HL-60 (cell line): ENCODE measurements around the gene ATP8A1.

Experiments used
- DNase-seq, 2 experiments: peaks; one replicate each; pipeline ENCODE4 v3.0.0-alpha.2; 2010 to 2020; ENCODE audit warnings: low read depth in 1 of 2, low spot score in 1 of 2
- H3K27ac ChIP-seq: fragments of 250-450 bp; sonication (Bioruptor Pico); replicated peaks from 2 replicates; pipeline ENCODE4 v1.5.1; 2020; ENCODE audit warnings: mild to moderate bottlenecking, moderate library complexity
- H3K27me3 ChIP-seq: fragments of 250-450 bp; sonication (Bioruptor Pico); 2 replicates; pipeline ENCODE4 v1.5.1; 2021; ENCODE audit warnings: mild to moderate bottlenecking, moderate library complexity; ENCODE audit not compliant: insufficient read depth, poor library complexity, severe bottlenecking
- H3K4me3 ChIP-seq: replicated peaks from 2 replicates; pipeline ENCODE4 v1.5.1; 2011; ENCODE audit warnings: mild to moderate bottlenecking, control low read depth, low read length; ENCODE audit not compliant: insufficient read depth
- GABPA ChIP-seq: IDR thresholded peaks from 2 replicates; pipeline ENCODE4 v1.6.1; 2012; ENCODE audit warnings: low read depth
- POLR2AphosphoS5 ChIP-seq: IDR thresholded peaks from 2 replicates; pipeline ENCODE4 v1.6.1; 2012; ENCODE audit warnings: low read depth
- SPI1 ChIP-seq: IDR thresholded peaks from 2 replicates; pipeline ENCODE4 v1.6.1; 2012; ENCODE audit warnings: low read depth, mild to moderate bottlenecking, borderline replicate concordance
- TF ChIP-seq, protein P1 (sequence below): IDR thresholded peaks from 2 replicates; pipeline ENCODE4 v1.6.1; 2012; ENCODE audit warnings: low read depth; ENCODE audit not compliant: insufficient replicate concordance
- TF ChIP-seq, protein P2 (sequence below): IDR thresholded peaks from one replicate; pipeline ENCODE4 v1.5.1; 2011; ENCODE audit warnings: low read length, control low read depth, inconsistent platforms; ENCODE audit not compliant: insufficient read depth

The ATP8A1 gene

DNA sequence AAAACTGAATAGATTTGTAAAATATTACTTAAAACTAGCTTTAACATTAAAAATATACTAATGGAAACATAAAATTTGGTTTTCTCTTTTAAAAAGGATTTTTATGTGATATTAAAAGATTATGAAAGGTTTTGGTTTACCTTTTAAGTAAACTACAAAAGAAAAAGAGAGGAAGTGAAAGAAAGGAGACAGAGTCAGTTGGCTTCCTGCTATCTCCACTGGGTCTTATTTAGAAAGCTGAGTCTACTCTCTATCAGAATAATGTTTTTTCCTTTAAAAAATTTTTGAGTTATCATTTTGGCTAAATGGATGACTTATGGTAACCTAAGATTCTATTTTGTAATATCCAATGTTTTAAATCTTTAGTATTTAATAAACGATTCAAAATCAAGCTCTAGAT lies 21.6 kb upstream of the ATP8A1 start:
- TF ChIP-seq, protein P1, sequence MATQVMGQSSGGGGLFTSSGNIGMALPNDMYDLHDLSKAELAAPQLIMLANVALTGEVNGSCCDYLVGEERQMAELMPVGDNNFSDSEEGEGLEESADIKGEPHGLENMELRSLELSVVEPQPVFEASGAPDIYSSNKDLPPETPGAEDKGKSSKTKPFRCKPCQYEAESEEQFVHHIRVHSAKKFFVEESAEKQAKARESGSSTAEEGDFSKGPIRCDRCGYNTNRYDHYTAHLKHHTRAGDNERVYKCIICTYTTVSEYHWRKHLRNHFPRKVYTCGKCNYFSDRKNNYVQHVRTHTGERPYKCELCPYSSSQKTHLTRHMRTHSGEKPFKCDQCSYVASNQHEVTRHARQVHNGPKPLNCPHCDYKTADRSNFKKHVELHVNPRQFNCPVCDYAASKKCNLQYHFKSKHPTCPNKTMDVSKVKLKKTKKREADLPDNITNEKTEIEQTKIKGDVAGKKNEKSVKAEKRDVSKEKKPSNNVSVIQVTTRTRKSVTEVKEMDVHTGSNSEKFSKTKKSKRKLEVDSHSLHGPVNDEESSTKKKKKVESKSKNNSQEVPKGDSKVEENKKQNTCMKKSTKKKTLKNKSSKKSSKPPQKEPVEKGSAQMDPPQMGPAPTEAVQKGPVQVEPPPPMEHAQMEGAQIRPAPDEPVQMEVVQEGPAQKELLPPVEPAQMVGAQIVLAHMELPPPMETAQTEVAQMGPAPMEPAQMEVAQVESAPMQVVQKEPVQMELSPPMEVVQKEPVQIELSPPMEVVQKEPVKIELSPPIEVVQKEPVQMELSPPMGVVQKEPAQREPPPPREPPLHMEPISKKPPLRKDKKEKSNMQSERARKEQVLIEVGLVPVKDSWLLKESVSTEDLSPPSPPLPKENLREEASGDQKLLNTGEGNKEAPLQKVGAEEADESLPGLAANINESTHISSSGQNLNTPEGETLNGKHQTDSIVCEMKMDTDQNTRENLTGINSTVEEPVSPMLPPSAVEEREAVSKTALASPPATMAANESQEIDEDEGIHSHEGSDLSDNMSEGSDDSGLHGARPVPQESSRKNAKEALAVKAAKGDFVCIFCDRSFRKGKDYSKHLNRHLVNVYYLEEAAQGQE, result no peak
- no peak for TF ChIP-seq POLR2AphosphoS5
- TF ChIP-seq, protein P2, sequence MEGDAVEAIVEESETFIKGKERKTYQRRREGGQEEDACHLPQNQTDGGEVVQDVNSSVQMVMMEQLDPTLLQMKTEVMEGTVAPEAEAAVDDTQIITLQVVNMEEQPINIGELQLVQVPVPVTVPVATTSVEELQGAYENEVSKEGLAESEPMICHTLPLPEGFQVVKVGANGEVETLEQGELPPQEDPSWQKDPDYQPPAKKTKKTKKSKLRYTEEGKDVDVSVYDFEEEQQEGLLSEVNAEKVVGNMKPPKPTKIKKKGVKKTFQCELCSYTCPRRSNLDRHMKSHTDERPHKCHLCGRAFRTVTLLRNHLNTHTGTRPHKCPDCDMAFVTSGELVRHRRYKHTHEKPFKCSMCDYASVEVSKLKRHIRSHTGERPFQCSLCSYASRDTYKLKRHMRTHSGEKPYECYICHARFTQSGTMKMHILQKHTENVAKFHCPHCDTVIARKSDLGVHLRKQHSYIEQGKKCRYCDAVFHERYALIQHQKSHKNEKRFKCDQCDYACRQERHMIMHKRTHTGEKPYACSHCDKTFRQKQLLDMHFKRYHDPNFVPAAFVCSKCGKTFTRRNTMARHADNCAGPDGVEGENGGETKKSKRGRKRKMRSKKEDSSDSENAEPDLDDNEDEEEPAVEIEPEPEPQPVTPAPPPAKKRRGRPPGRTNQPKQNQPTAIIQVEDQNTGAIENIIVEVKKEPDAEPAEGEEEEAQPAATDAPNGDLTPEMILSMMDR, result no peak
- DNase-seq, result no peak
- Histone ChIP-seq H3K4me3 (no peak overlapping the region), H3K27me3 (no peaks in the 10 kb centered on the region), H3K27ac (no peak overlapping the region)

DNA sequence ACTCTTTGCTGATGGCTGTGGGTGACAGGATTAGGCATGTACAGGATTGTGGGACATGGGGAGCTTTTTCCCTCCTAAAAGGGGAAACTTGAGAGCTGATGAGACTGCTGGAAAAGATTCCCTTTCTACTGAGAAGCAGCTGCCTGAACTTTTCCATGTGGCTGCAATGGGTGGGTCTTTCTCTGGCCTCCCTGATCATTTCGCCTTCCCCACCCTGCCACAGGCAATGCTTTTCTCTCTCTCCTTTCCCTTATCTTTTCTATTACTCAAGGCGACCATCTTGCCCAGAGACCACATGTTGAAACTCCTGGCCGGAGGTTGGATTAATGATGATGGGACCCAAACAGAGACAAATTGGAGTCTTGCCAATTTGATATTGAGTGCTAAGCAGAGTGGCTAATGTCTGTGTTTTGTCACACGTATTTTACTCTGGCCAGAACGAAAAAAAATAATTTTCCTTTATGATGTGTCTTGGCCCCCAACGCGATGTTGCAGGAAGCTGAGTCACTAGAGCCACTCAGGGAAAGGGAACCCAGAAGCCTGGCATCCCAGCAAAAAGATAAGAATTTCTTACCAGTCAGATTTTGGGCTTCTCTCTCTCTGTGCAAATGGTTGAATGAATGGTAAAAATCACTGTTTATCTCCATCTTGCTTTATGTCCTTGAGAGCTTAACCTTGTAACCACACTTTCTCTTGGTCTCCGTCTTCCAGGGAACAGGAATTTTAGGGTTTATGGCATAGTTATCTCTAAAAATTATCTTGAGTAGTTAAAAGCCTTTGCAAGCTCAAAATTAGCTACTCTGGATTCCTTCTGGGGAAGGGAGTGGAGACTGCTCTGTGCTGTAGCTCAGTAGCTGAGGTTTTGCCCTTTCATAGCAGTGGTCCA lies 19.4 kb upstream of the ATP8A1 start:
- TF ChIP-seq, protein P1, result no peak
- no peak for TF ChIP-seq POLR2AphosphoS5
- TF ChIP-seq, protein P2, result no peak
- no peak for TF ChIP-seq GABPA
- TF ChIP-seq SPI1, result no peak
- Histone ChIP-seq H3K27ac (no peak overlapping the region), H3K4me3 (no peak overlapping the region), H3K27me3 (no peaks in the 10 kb centered on the region)
- no peak for DNase-seq

DNA sequence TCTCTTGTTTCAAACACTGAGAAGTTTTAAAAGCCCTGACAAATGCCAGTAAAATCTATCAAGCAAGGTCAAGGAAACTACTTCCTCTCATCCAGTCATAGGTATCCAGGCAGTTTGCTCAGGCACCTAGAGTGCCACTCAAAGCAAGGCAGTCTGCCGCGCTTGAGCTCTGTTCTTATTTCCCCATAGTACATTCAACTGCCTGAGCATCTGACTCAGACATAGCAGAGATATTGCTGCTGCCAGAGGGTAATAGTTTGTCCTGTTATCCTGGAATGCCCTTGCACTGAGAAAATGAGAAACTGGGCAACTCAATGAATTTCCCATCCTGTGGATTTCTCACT lies 16.1 kb upstream of the ATP8A1 start:
- no peak for DNase-seq
- peaks cover 2% of the 10 kb centered on the region for H3K27me3 ChIP-seq
- TF ChIP-seq, protein P1, result no peak
- TF ChIP-seq POLR2AphosphoS5 (no peak), GABPA (no peak), SPI1 (no peak)
- TF ChIP-seq, protein P2, result no peak
- no peak overlapping the region for H3K4me3 ChIP-seq
- H3K27ac ChIP-seq, result no peak overlapping the region
